IMR-90 (cell line): Measurements from ENCODE around the gene BAIAP2. TPM values are rescaled to one million over a fixed set of nuclear protein-coding genes. Genes with fewer than 3 reads are reported as not detected.

Source experiments
- ATAC-seq: fragments of 200-7000 bp; cut with Tn5 transposase; 2 replicates; pipeline ENCODE4 v1.9.1; 2020; ENCODE audit warnings: low read depth, mild to moderate bottlenecking, moderate library complexity
- BruUV-seq: library from RNA; stranded (reverse); fragments of 400-500 nt; replicated peaks from 2 replicates; lab custom pipeline; 2021; lab: Mats Ljungman, UMichigan
- CTCF ChIA-PET: fragments of 300-600 bp; formaldehyde crosslinking; extraction: SDS; loops from one replicate; lab custom pipeline; 2021; ENCODE audit warnings: antibody characterized with exemption; lab: Yijun Ruan, JAX
- POLR2A ChIA-PET: fragments of 300-600 bp; sonication (Branson Sonifier 250); formaldehyde crosslinking; loops from one replicate; lab custom pipeline; 2022; ENCODE audit warnings: antibody characterized with exemption; ENCODE audit not compliant: unreplicated experiment; lab: Charles Lee
- DNase-seq: peaks from one replicate; pipeline ENCODE4 v3.0.0; 2013
- H2AFZ ChIP-seq: replicated peaks from 2 replicates; pipeline ENCODE3; 2013; ENCODE audit warnings: low read length, mild to moderate bottlenecking; ENCODE audit not compliant: poor library complexity
- H2AK5ac ChIP-seq: 2 replicates; pipeline ENCODE4 v1.6.1; 2013; ENCODE audit warnings: low read depth, low read length, inconsistent platforms
- H2AK9ac ChIP-seq: replicated peaks from 2 replicates; pipeline ENCODE3; 2013; ENCODE audit warnings: mild to moderate bottlenecking, low read depth, low read length, moderate library complexity; ENCODE audit not compliant: poor library complexity
- H2BK120ac ChIP-seq: 2 replicates; pipeline ENCODE4 v1.6.1; 2013; ENCODE audit warnings: low read depth, low read length, inconsistent platforms
- H2BK15ac ChIP-seq: 3 replicates; pipeline ENCODE4 v1.6.1; 2013; ENCODE audit warnings: low read depth, low read length, inconsistent platforms
- H2BK20ac ChIP-seq: 2 replicates; pipeline ENCODE4 v1.6.1; 2013; ENCODE audit warnings: low read depth, mild to moderate bottlenecking, inconsistent platforms, low read length, moderate library complexity
- H2BK5ac ChIP-seq: 2 replicates; pipeline ENCODE4 v1.6.1; 2013; ENCODE audit warnings: mild to moderate bottlenecking, low read depth, low read length, inconsistent platforms; ENCODE audit not compliant: poor library complexity, severe bottlenecking
- H3K14ac ChIP-seq: replicated peaks from 2 replicates; pipeline ENCODE4 v1.6.1; 2013; ENCODE audit warnings: low read depth, low read length, inconsistent platforms
- H3K18ac ChIP-seq: 2 replicates; pipeline ENCODE4 v1.6.1; 2013; ENCODE audit warnings: low read depth, low read length, control low read depth
- H3K23ac ChIP-seq: 2 replicates; pipeline ENCODE4 v1.6.1; 2013; ENCODE audit warnings: low read depth, low read length, inconsistent platforms
- H3K27ac ChIP-seq: 2 replicates; pipeline ENCODE4 v1.5.1; 2013; ENCODE audit warnings: mild to moderate bottlenecking, control low read depth, low read length; ENCODE audit not compliant: insufficient read depth
- H3K27me3 ChIP-seq: 2 replicates; pipeline ENCODE4 v1.6.1; 2013; ENCODE audit warnings: low read length; ENCODE audit not compliant: control insufficient read depth, insufficient read depth
- H3K36me3 ChIP-seq: 2 replicates; pipeline ENCODE4 v1.6.1; 2013; ENCODE audit warnings: low read length, mixed read lengths; ENCODE audit not compliant: control insufficient read depth, insufficient read depth
- H3K4ac ChIP-seq: 2 replicates; pipeline ENCODE4 v1.6.1; 2013; ENCODE audit warnings: low read depth, low read length, inconsistent platforms
- H3K4me1 ChIP-seq: 2 replicates; pipeline ENCODE4 v1.6.1; 2013; ENCODE audit warnings: low read length, mixed read lengths; ENCODE audit not compliant: control insufficient read depth, insufficient read depth
- H3K4me2 ChIP-seq: 2 replicates; pipeline ENCODE4 v1.6.1; 2013; ENCODE audit warnings: low read depth, mild to moderate bottlenecking, control low read depth, low read length, moderate library complexity
- H3K4me3 ChIP-seq: 2 replicates; pipeline ENCODE4 v1.5.1; 2013; ENCODE audit warnings: low read depth, mild to moderate bottlenecking, control low read depth, low read length, moderate library complexity; ENCODE audit not compliant: insufficient read depth
- H3K56ac ChIP-seq: 2 replicates; pipeline ENCODE4 v1.6.1; 2013; ENCODE audit warnings: low read length, inconsistent platforms; ENCODE audit not compliant: insufficient read depth; ENCODE audit errors: extremely low read depth
- H3K79me1 ChIP-seq, 2 experiments: 2 replicates each; pipeline ENCODE4 v1.6.1; 2013; ENCODE audit warnings: low read length in 2 of 2, inconsistent platforms in 1 of 2, low read depth in 1 of 2
- H3K9ac ChIP-seq: 2 replicates; pipeline ENCODE4 v1.6.1; 2013; ENCODE audit warnings: low read depth, low read length, control low read depth
- H3K9me1 ChIP-seq: 2 replicates; pipeline ENCODE4 v1.6.1; 2013; ENCODE audit warnings: low read length, inconsistent platforms; ENCODE audit not compliant: insufficient read depth
- H3K9me3 ChIP-seq: 2 replicates; pipeline ENCODE4 v1.6.1; 2013; ENCODE audit warnings: low read length; ENCODE audit not compliant: control insufficient read depth, insufficient read depth
- H4K20me1 ChIP-seq: 2 replicates; pipeline ENCODE4 v1.6.1; 2013; ENCODE audit warnings: low read length, inconsistent platforms; ENCODE audit not compliant: insufficient read depth
- H4K5ac ChIP-seq: 2 replicates; pipeline ENCODE4 v1.6.1; 2013; ENCODE audit warnings: mild to moderate bottlenecking, low read depth, low read length, control low read depth
- H4K8ac ChIP-seq, 2 experiments: 2 replicates each; pipeline ENCODE4 v1.6.1; 2013; ENCODE audit warnings: low read depth in 2 of 2, low read length in 2 of 2, control low read depth in 1 of 2, inconsistent platforms in 1 of 2
- H4K91ac ChIP-seq: 2 replicates; pipeline ENCODE4 v1.6.1; 2013; ENCODE audit warnings: low read depth, low read length, inconsistent platforms; ENCODE audit not compliant: insufficient read depth
- BHLHE40 ChIP-seq: fragments of 150-350 bp; IDR thresholded peaks from 2 replicates; pipeline ENCODE4 v1.6.1; 2016; ENCODE audit warnings: mild to moderate bottlenecking, low read depth, low read length
- CEBPB ChIP-seq: IDR thresholded peaks from 2 replicates; pipeline ENCODE4 v1.6.1; 2012; ENCODE audit warnings: low read depth, low read length, improper control_type of control experiment
- CHD1 ChIP-seq: IDR thresholded peaks from 2 replicates; pipeline ENCODE4 v1.6.1; 2012; ENCODE audit warnings: low read depth, low read length, improper control_type of control experiment
- CTCF ChIP-seq: conservative IDR thresholded peaks from 2 replicates; pipeline ENCODE4 v1.5.1; 2012; ENCODE audit warnings: mild to moderate bottlenecking, low read depth, low read length, improper control_type of control experiment
- FOS ChIP-seq: fragments of 150-350 bp; IDR thresholded peaks from 2 replicates; pipeline ENCODE4 v1.6.1; 2016; ENCODE audit warnings: low read depth, low read length
- MAFK ChIP-seq: IDR thresholded peaks from 2 replicates; pipeline ENCODE4 v1.6.1; 2012; ENCODE audit warnings: low read depth, low read length, improper control_type of control experiment
- MAZ ChIP-seq: IDR thresholded peaks from 2 replicates; pipeline ENCODE4 v1.6.1; 2012; ENCODE audit warnings: low read depth, mild to moderate bottlenecking, low read length, improper control_type of control experiment, moderate library complexity, borderline replicate concordance
- MXI1 ChIP-seq: IDR thresholded peaks from 2 replicates; pipeline ENCODE4 v1.6.1; 2012; ENCODE audit warnings: low read depth, mild to moderate bottlenecking, low read length, moderate library complexity, borderline replicate concordance
- NFE2L2 ChIP-seq: fragments of 150-350 bp; IDR thresholded peaks from 2 replicates; pipeline ENCODE4 v1.6.1; 2016; ENCODE audit warnings: low read depth, mild to moderate bottlenecking, low read length
- RAD21 ChIP-seq: IDR thresholded peaks from 2 replicates; pipeline ENCODE4 v1.6.1; 2012; ENCODE audit warnings: low read length, improper control_type of control experiment
- RCOR1 ChIP-seq: IDR thresholded peaks from 2 replicates; pipeline ENCODE4 v1.6.1; 2012; ENCODE audit warnings: mild to moderate bottlenecking, low read length, improper control_type of control experiment; ENCODE audit not compliant: insufficient replicate concordance
- SMC3 ChIP-seq: fragments of 150-350 bp; IDR thresholded peaks from 2 replicates; pipeline ENCODE4 v1.6.1; 2016; ENCODE audit warnings: low read depth, mild to moderate bottlenecking, antibody characterized with exemption, low read length, moderate library complexity
- WGBS, 2 experiments: methylation state at CpG; one replicate each; pipeline versions ENCODE4 v1.1.5 to v1.1.7; 2013; ENCODE audit warnings: missing lambda C conversion rate in 2 of 2; ENCODE audit not compliant: insufficient read length in 1 of 2; ENCODE audit errors: extremely low coverage in 2 of 2; 5-methylcytosine and 5-hydroxymethylcytosine counted together
- dilution Hi-C: fragments of 300-500 bp; cut with HindIII; formaldehyde crosslinking; loops from one replicate; pipeline ENCODE4 v1.14.3; 2018; ENCODE audit warnings: low sequenced_read_pairs; ENCODE audit not compliant: unreplicated experiment
- in situ Hi-C: fragments of 300-500 bp; cut with MboI; formaldehyde crosslinking; loops from 3 replicates; pipeline ENCODE4 v1.14.3; 2019; ENCODE audit warnings: low sequenced_read_pairs, inconsistent platforms, mixed read lengths
- intact Hi-C: fragments of 100-400 bp; cut with micrococcal nuclease; formaldehyde crosslinking; loops from 2 replicates; pipeline ENCODE4 v1.10.0; 2022
- polyA plus RNA-seq, 3 experiments: library from polyadenylated mRNA; depleted of rRNA; stranded (reverse); fragments of >200 nt; gene quantifications; 2 replicates each; pipeline ENCODE4 v1.2.3, GENCODE V29; 2012; ENCODE audit warnings: low replicate concordance in 1 of 3
- total RNA-seq: library from RNA; depleted of rRNA; stranded (reverse); fragments of >200 nt; gene quantifications from 2 replicates; pipeline ENCODE4 v1.2.3, GENCODE V29; 2012

BAIAP2 gene
- total and polyA plus RNA-seq, 2 of the 4 experiments (the other 2 are of a cell fraction): 18.3 to 32.6 TPM

- in situ Hi-C loops: no loop called here
- no peaks in the 10 kb centered on the region for H3K36me3 ChIP-seq
- CTCF ChIA-PET: no interaction called here
- no peak overlapping the region for H3K9ac ChIP-seq
- no peaks in the 10 kb centered on the region for H3K9me1 ChIP-seq
- no peak overlapping the region for H4K8ac ChIP-seq
- ATAC-seq (no peak), DNase-seq (no peak)
- no peak overlapping the region for H3K18ac ChIP-seq
- POLR2A ChIA-PET: no interaction called here
- H2AK9ac ChIP-seq: no peak overlapping the region
- H3K56ac ChIP-seq: no peak overlapping the region
- TF ChIP-seq MAFK (no peak), MAZ (no peak), SMC3 (no peak), RAD21 (no peak), FOS (no peak), RCOR1 (no peak), CEBPB (no peak), BHLHE40 (no peak), NFE2L2 (no peak), CTCF (no peak), CHD1 (no peak), MXI1 (no peak)
- no TSS peak for BruUV-seq
- H3K27ac ChIP-seq: no peak overlapping the region
- H4K91ac ChIP-seq: no peak overlapping the region
- intact Hi-C loops: no loop called here
- no peak overlapping the region for H2BK120ac ChIP-seq
- H3K23ac ChIP-seq: no peak overlapping the region
- dilution Hi-C loops: no loop called here
- H3K14ac ChIP-seq: no peak overlapping the region
- peaks cover 30% of the 10 kb centered on the region for H3K27me3 ChIP-seq
- no peaks in the 10 kb centered on the region for H3K9me3 ChIP-seq
- no peak overlapping the region for H3K4me2 ChIP-seq
- H2AK5ac ChIP-seq: no peak overlapping the region
- H2BK20ac ChIP-seq: no peak overlapping the region
- H3K4ac ChIP-seq: no peak overlapping the region
- no peak overlapping the region for H2BK5ac ChIP-seq
- 65% methylated on average over 5 of the region's 25 CpGs; no CpG with 5 or more reads in 1 of the 2 experiments for WGBS, 2 experiments
- no peak overlapping the region for H4K5ac ChIP-seq
- H3K79me1 ChIP-seq: no peaks in the 10 kb centered on the region
- no peaks in the 10 kb centered on the region for H3K4me1 ChIP-seq
- H2BK15ac ChIP-seq: no peak overlapping the region
- no peak overlapping the region for H2AFZ ChIP-seq
- H3K4me3 ChIP-seq: no peak overlapping the region
- no peaks in the 10 kb centered on the region for H4K20me1 ChIP-seq
Observed at GRCh38 chr17:81127526-81128177, 92.7 kb downstream of the BAIAP2 start.
